Astrocyte (in vitro differentiated cells and primary cell): ENCODE results near the gene MEGF6.

Experiments
- EZH2 ChIP-seq: IDR thresholded peaks from 2 replicates; pipeline ENCODE4 v1.6.1; 2012; ENCODE audit warnings: mild to moderate bottlenecking, low read length, inconsistent platforms; ENCODE audit not compliant: insufficient read depth
- TF ChIP-seq, protein P1 (sequence below): IDR thresholded peaks from 2 replicates; pipeline ENCODE4 v1.5.1; 2011; ENCODE audit warnings: low read depth, mild to moderate bottlenecking, inconsistent platforms, low read length, moderate library complexity; ENCODE audit not compliant: insufficient read depth

DNA sequence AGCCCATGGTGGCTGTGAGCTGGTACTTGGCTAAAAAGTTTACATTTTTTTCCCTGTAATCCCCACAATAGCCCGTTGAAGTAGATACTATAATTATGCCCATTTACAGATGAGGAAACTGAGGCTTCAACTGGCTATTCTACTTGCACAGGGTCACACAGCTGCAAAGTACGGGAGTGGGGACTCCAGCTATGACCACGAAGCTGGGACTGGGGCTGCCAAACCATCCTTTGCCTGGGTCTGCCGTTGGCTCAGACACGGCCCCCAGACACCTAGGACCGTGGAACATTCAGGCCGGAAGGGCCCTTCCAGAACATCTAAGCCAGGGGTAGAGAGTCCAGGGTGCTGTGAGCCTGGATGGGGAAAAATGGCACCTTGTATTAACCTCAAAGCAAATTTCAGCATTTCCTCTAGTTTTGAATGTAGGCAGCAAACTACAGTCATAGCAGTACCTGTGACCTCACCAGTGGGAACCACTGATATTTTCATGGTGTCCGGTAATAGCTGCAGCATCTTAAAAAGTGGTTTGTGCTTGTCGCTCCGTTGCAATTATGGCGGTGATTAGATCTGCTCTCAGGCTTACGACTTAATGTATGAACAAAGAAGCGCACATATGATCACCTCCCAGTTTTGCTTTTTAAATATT is 45.3 kb upstream of the MEGF6 start:
- TF ChIP-seq, protein P1, sequence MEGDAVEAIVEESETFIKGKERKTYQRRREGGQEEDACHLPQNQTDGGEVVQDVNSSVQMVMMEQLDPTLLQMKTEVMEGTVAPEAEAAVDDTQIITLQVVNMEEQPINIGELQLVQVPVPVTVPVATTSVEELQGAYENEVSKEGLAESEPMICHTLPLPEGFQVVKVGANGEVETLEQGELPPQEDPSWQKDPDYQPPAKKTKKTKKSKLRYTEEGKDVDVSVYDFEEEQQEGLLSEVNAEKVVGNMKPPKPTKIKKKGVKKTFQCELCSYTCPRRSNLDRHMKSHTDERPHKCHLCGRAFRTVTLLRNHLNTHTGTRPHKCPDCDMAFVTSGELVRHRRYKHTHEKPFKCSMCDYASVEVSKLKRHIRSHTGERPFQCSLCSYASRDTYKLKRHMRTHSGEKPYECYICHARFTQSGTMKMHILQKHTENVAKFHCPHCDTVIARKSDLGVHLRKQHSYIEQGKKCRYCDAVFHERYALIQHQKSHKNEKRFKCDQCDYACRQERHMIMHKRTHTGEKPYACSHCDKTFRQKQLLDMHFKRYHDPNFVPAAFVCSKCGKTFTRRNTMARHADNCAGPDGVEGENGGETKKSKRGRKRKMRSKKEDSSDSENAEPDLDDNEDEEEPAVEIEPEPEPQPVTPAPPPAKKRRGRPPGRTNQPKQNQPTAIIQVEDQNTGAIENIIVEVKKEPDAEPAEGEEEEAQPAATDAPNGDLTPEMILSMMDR = no peak
- no peak for TF ChIP-seq EZH2
